ENCODE data around the gene ASAH2B.

Gene ASAH2B

DNA sequence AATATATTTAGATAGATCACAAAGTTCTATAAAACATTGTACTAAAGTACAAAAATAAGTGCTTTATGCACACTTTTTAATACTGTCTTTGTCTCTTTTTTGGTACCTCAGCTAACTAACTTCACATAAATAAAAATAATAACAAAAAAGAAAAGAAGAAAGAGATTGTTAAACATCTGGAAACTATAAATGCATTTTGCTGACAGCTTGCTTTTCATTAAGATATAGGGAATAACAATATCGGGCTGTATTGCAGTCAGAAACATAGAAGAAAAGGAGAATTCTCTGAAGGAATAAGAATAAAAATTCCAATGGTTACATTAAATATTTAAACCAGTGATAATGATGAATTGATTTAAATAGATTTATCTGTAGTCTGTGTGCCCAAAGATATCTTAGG, 59.9 kb downstream of the ASAH2B start:
- DNase-seq = no peak

DNA sequence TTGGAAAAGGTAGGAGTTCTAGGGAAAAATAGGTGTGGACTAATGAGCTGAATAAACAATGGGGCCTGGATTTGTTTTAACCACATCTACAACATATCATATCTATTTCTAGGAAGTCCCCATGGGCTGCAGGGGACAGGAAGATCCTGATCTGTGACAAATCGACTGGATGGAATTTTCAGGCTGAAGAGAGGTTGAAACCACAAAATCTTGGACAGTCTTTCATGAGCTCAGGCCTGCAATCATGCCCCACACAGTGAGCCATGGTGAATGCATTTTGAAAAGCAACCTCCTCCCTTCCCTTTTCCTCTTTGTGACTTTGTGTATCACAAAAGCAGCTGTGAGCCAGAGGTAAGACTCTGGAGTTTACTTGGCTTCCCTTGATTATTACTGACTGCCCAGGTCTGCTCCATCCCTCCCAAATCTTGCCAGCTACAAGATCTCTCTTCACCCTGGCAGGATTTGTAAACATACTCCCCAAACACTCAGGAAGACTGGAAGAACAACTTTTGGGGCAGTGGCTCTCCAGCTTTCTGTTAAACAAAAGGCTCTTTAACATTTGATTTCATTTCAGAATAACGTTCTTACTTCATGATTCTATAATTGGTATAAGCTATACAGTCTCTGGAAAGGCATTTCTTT, 66.4 kb downstream of the ASAH2B start:
- DNase-seq = no peak

DNA sequence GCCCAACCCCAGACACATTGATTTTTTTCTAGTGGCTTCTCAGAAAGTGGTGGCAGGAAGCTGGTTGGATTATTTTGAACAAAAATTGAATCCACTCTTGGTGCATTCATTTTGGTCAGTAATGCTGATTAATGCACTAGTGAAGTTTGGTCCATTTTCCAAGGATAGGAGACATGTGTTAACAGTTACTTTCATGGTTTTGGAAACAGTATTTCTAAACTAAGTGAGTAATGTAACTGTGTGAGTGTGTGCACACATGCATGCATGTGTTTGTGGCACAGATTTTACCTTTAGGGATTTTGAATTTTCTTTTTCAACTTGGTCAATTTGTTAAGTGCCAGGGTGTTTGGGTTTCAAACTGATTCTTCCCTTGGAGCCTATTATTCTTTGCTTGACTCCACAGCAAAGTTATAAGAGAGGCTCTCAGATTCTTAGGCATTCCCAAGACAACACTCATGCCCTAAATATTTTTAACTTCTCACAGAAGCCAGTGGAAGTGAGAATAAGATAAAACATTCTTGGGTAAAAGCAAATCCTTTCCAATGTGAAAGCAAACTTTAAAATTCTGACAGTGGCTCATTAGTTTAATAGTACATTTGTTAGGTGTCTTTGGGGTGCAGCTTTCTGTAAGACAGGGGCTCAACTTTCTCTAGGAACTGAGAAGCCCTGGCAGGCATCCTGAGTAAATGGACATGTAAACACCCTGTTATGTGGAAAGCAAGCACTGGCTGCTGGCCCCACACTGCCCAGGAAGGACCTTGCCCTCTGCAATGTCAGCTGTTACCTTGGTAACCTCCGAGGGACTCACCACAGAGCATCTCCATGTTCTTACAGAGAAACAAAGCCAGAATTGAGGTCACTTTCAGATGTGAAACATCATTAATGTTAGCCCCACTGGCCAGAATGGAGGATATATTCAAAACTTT, 68.4 kb downstream of the ASAH2B start:
- DNase-seq = no peak

All from MV-4-11 (cell line).